NB4 (cell line): Measurements from ENCODE around the gene PEDS1.

Experiments
- DNase-seq: peaks from one replicate; pipeline ENCODE4 v3.0.0; 2010; ENCODE audit warnings: low read depth
- H3K4me3 ChIP-seq: one replicate; pipeline ENCODE4 v1.5.1; 2011; ENCODE audit warnings: mild to moderate bottlenecking, low read depth, low read length, moderate library complexity
- MYC ChIP-seq: IDR thresholded peaks from 2 replicates; pipeline ENCODE4 v1.6.1; 2011; ENCODE audit warnings: low read depth, low read length
- POLR2A ChIP-seq: IDR thresholded peaks from 2 replicates; pipeline ENCODE4 v1.6.1; 2011; ENCODE audit warnings: mild to moderate bottlenecking; ENCODE audit not compliant: insufficient read length; ENCODE audit errors: extremely low read depth
- TF ChIP-seq, protein P1 (sequence below): IDR thresholded peaks from one replicate; pipeline ENCODE4 v1.5.1; 2012; ENCODE audit warnings: low read depth, low read length
- TF ChIP-seq, protein P2 (sequence below): IDR thresholded peaks from 2 replicates; pipeline ENCODE4 v1.6.1; 2011; ENCODE audit warnings: low read depth, low read length

PEDS1 gene

DNA sequence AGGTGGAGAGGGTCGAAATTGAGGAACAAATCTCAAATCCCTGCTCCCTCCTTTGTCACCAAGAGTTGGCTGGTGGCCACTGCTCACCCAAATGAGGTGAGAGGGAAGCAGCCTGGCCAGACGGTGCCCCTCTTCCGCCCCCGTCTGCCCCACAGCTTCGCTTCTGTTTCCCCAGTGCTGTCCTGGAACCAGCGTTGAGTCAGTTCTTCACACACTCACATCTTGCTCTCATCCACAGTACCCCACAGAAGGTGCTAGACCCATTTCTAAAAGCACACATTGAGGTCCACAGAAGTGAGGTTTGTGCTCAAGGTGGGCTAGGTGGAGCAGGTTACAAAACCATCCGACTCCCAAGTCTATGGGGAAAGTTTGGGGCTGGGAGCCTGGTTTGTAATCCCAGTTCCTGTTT, 40.9 kb upstream of the PEDS1 start:
- TF ChIP-seq, protein P1, sequence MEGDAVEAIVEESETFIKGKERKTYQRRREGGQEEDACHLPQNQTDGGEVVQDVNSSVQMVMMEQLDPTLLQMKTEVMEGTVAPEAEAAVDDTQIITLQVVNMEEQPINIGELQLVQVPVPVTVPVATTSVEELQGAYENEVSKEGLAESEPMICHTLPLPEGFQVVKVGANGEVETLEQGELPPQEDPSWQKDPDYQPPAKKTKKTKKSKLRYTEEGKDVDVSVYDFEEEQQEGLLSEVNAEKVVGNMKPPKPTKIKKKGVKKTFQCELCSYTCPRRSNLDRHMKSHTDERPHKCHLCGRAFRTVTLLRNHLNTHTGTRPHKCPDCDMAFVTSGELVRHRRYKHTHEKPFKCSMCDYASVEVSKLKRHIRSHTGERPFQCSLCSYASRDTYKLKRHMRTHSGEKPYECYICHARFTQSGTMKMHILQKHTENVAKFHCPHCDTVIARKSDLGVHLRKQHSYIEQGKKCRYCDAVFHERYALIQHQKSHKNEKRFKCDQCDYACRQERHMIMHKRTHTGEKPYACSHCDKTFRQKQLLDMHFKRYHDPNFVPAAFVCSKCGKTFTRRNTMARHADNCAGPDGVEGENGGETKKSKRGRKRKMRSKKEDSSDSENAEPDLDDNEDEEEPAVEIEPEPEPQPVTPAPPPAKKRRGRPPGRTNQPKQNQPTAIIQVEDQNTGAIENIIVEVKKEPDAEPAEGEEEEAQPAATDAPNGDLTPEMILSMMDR: no peak
- TF ChIP-seq POLR2A: no peak
- TF ChIP-seq, protein P2, sequence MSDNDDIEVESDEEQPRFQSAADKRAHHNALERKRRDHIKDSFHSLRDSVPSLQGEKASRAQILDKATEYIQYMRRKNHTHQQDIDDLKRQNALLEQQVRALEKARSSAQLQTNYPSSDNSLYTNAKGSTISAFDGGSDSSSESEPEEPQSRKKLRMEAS: no peak
- TF ChIP-seq MYC: no peak
- DNase-seq: no peak
- H3K4me3 ChIP-seq: no peak overlapping the region

DNA sequence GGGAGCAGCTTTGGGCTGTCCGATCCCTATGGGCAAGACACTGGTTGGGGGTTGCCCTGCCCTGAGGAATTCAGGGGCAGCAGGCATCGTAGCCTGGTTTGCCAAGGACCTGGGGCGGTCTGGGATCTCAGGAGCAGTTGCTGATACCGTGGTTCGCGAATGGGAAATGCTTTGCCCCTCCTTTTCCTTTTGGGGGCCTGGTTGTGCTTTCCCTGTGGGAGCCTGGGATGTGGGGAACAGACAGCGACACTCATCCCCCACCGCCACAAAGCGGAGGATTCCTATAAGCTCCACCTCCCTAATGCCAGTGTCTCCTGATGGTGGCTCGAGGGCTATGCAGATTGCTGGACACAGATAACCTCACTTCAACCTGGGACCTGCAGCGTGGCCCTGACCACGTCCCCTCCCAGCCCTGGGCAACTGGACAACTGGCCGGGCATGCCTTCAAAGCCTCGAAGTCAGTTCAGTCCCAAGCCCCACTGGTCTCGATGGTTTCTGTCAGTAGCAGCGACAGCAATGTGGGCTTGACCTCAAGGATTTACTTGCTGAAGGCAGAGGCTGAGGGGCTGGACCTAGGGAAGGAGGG, 40.4 kb upstream of the PEDS1 start:
- H3K4me3 ChIP-seq: no peak overlapping the region
- DNase-seq: no peak
- TF ChIP-seq MYC (no peak), POLR2A (no peak)

- no peak for DNase-seq
- peak overlapping the region; percentile 75 for H3K4me3 ChIP-seq
- TF ChIP-seq MYC: no peak
- TF ChIP-seq, protein P2: no peak
- TF ChIP-seq, protein P1: no peak
- TF ChIP-seq POLR2A: no peak
Measured at GRCh38 chr20:50193199-50193835, 39.8 kb upstream of the PEDS1 start.

- TF ChIP-seq POLR2A: no peak
- TF ChIP-seq, protein P2: peak; percentile 99
- TF ChIP-seq MYC: peak; percentile 97
- TF ChIP-seq, protein P1: no peak
- H3K4me3 ChIP-seq: peak overlapping the region; percentile 75
- DNase-seq: peak; percentile 97
Measured at GRCh38 chr20:50192364-50193198, 39.1 kb upstream of the PEDS1 start.

DNA sequence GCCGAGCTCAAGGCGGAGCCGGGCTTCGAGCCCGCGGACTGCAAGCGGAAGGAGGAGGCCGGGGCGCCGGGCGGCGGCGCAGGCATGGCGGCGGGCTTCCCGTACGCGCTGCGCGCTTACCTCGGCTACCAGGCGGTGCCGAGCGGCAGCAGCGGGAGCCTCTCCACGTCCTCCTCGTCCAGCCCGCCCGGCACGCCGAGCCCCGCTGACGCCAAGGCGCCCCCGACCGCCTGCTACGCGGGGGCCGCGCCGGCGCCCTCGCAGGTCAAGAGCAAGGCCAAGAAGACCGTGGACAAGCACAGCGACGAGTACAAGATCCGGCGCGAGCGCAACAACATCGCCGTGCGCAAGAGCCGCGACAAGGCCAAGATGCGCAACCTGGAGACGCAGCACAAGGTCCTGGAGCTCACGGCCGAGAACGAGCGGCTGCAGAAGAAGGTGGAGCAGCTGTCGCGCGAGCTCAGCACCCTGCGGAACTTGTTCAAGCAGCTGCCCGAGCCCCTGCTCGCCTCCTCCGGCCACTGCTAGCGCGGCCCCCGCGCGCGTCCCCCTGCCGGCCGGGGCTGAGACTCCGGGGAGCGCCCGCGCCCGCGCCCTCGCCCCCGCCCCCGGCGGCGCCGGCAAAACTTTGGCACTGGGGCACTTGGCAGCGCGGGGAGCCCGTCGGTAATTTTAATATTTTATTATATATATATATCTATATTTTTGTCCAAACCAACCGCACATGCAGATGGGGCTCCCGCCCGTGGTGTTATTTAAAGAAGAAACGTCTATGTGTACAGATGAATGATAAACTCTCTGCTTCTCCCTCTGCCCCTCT, 38.2 kb upstream of the PEDS1 start:
- peak; percentile 89 for DNase-seq
- peak overlapping the region; percentile 75 for H3K4me3 ChIP-seq
- TF ChIP-seq, protein P1: peak; percentile 15
- TF ChIP-seq, protein P2: peak; percentile 13; the same call in 1 of the 2 replicates
- TF ChIP-seq POLR2A: peak; percentile 54
- TF ChIP-seq MYC: peak; percentile 27; the same call in 1 of the 2 replicates
